ENCODE results near the gene CST9. TPM values are rescaled to one million over a fixed set of nuclear protein-coding genes. Genes with fewer than 3 reads are reported as not detected.

Gene CST9
- total and polyA plus RNA-seq, 2 of the 8 experiments (the other 6 are each of a cell fraction or from before 2014, with no cell fraction given) = 0.05 to 0.19 TPM

GRCh38 chr20:23627501-23627900, 21.8 kb upstream of the CST9 start:
- Histone ChIP-seq H3K9me3 (ENCODE audit: insufficient read depth in 2 of 2, low read depth in 1 of 2, low read length in 1 of 2) (no peaks in the 10 kb centered on the region), H3K23me2 (ENCODE audit: low read depth, low read length) (peaks cover 2% of the 10 kb centered on the region; the same call in 1 of the 2 replicates), H3K36me3 (ENCODE audit: control insufficient read depth in 2 of 4, insufficient read depth in 4 of 4, low read length in 3 of 4) (no peaks in the 10 kb centered on the region), H3K4me1 (replicated peaks in 1 of 4; ENCODE audit: control insufficient read depth in 3 of 4, insufficient read depth in 4 of 4, low read length in 3 of 4) (peaks cover 0 to 4% (median 1%) of the 10 kb centered on the region in 4 experiments; a peak in 2 of 7 replicates), H3K4me3 (ENCODE audit: extremely low read depth in 1 of 4, insufficient read depth in 2 of 4, low read depth in 3 of 4, low read length in 4 of 4) (no peak overlapping the region), H2AFZ (ENCODE audit: low read length) (no peak overlapping the region), H3K4me2 (ENCODE audit: insufficient read depth in 1 of 2, low read depth in 2 of 2, low read length in 2 of 2) (no peak overlapping the region), H3K56ac (replicated peaks; ENCODE audit: insufficient read length, low read depth, low read length) (no peak overlapping the region), H4K91ac (replicated peaks; ENCODE audit: insufficient read length, low read length) (no peak overlapping the region), H2BK5ac (ENCODE audit: low read depth, low read length) (no peak overlapping the region), H3K79me2 (ENCODE audit: control insufficient read depth in 1 of 2, insufficient read depth in 2 of 2, low read length in 2 of 2) (no peaks in the 10 kb centered on the region), H3K18ac (ENCODE audit: extremely low read depth, low read length) (no peak overlapping the region), H3K27me3 (replicated peaks in 1 of 4; ENCODE audit: control insufficient read depth in 3 of 4, extremely low read depth in 1 of 4, insufficient read depth in 3 of 4, low read length in 3 of 4) (no peaks in the 10 kb centered on the region), H3K27ac (ENCODE audit: low read depth, low read length) (no peak overlapping the region), H2BK20ac (ENCODE audit: low read length) (no peak overlapping the region), H3K14ac (ENCODE audit: insufficient read length) (no peak overlapping the region), H2BK15ac (ENCODE audit: low read length) (no peak overlapping the region), H3K79me1 (ENCODE audit: low read depth, low read length) (no peaks in the 10 kb centered on the region; the same call in 1 of the 2 replicates), H2BK12ac (ENCODE audit: low read depth, low read length) (no peak overlapping the region), H3K23ac (ENCODE audit: insufficient read length) (no peak overlapping the region), H4K20me1 (replicated peaks in 1 of 2; ENCODE audit: control insufficient read depth in 1 of 2, insufficient read depth in 2 of 2, low read length in 2 of 2) (no peaks in the 10 kb centered on the region), H2AK5ac (ENCODE audit: low read depth, low read length) (no peak overlapping the region), H4K8ac (ENCODE audit: extremely low read depth, insufficient read depth, low read length) (no peak overlapping the region), H3K4ac (replicated peaks; ENCODE audit: insufficient read length, low read depth, low read length) (no peak overlapping the region), H3K9ac (replicated peaks in 1 of 4; ENCODE audit: extremely low read depth in 1 of 4, low read depth in 3 of 4, low read length in 3 of 4) (no peak overlapping the region), H2BK120ac (replicated peaks; ENCODE audit: low read depth, low read length) (no peak overlapping the region), H4K5ac (ENCODE audit: insufficient read length, low read depth, low read length) (no peak overlapping the region)
- TF ChIP-seq CTCF (IDR thresholded peaks at IDR 0.05; ENCODE audit: control extremely low read depth in 1 of 3, insufficient read depth in 1 of 3, low read depth in 1 of 3, low read length in 3 of 3) (no peak), RBBP5 (IDR thresholded peaks at IDR 0.05; ENCODE audit: borderline replicate concordance, low read depth, low read length) (no peak), ASH2L (IDR thresholded peaks at IDR 0.05; ENCODE audit: low read length) (no peak), POLR2AphosphoS5 (IDR thresholded peaks at IDR 0.05; ENCODE audit: low read depth, low read length) (no peak), EGR1 (IDR thresholded peaks at IDR 0.05; ENCODE audit: borderline replicate concordance, low read depth, low read length) (no peak), NRF1 (IDR thresholded peaks at IDR 0.05; ENCODE audit: low read depth, low read length) (no peak), SP2 (IDR thresholded peaks at IDR 0.05; ENCODE audit: low read length) (no peak), USF2 (IDR thresholded peaks at IDR 0.05; ENCODE audit: low read length) (no peak), NANOG (IDR thresholded peaks at IDR 0.05; ENCODE audit: insufficient read depth, low read depth, low read length, poor library complexity, severe bottlenecking) (no peak)
- ChIA-PET CTCF (ENCODE audit: partially characterized antibody) (interaction anchor here (0.7 to 1.2 kb wide), 3 partner anchors 13 to 186 kb away, joined by 3 read pairs; no protein-coding TSS in a partner anchor), POLR2A (ENCODE audit: partially characterized antibody) (no interaction called here)
- FAIRE-seq = no peak
- 75% methylated on average over 3 of the region's 3 CpGs; no CpG with 5 or more reads in 1 of the 2 experiments for WGBS, 2 experiments (ENCODE audit: extremely low coverage in 1 of 2, insufficient coverage in 1 of 2, insufficient read length in 1 of 2, insufficient replicate concordance in 2 of 2, low coverage in 1 of 2, low lambda C conversion rate in 2 of 2, missing lambda C conversion rate in 1 of 2)
- DNase-seq (ENCODE audit: low read depth in 1 of 2, low spot score in 2 of 2) = no peak
